Tibial nerve (tissue), 4 donors: ENCODE results near the gene WDR64. TPM values are rescaled to one million over a fixed set of nuclear protein-coding genes. Genes with fewer than 3 reads are reported as not detected.

Source experiments
- DNase-seq, 2 donors: peaks; one replicate each; pipeline ENCODE4 v3.0.0-alpha.2; 2019; ENCODE audit warnings: low spot score in 2 of 2
- H3K27ac ChIP-seq, 4 donors: fragments of 200-600 bp; sonication (generic) in 3 of 4; one replicate each; pipeline ENCODE4 v1.5.1; 2017 to 2019; ENCODE audit warnings: mild to moderate bottlenecking in 1 of 4
- H3K27me3 ChIP-seq, 2 donors: fragments of 200-600 bp; sonication (generic) in 1 of 2; one replicate each; pipeline versions ENCODE4 v1.5.1 to v1.6.0; 2017 to 2019
- H3K36me3 ChIP-seq, 3 donors: fragments of 200-600 bp; sonication (generic); one replicate each; pipeline ENCODE4 v1.5.1; 2018 to 2019
- H3K4me1 ChIP-seq, 4 donors: fragments of 200-600 bp; sonication (generic) in 3 of 4; one replicate each; pipeline ENCODE4 v1.5.1; 2017 to 2019
- H3K4me3 ChIP-seq, 4 donors: fragments of 200-600 bp; sonication (generic) in 3 of 4; one replicate each; pipeline ENCODE4 v1.5.1; 2017 to 2019; ENCODE audit warnings: mild to moderate bottlenecking in 1 of 4, moderate library complexity in 1 of 4
- H3K9me3 ChIP-seq, 4 donors: fragments of 200-600 bp; sonication (generic) in 3 of 4; one replicate each; pipeline ENCODE4 v1.5.1; 2017 to 2019
- CTCF ChIP-seq, 5 experiments: fragments of 200-600 bp in 3 of 5; fragments of 450-650 bp in 2 of 5; sonication (generic) in 3 of 5; IDR thresholded peaks; one replicate each; pipeline ENCODE4 v1.5.1; 2016 to 2019; ENCODE audit warnings: antibody characterized with exemption in 5 of 5, mild to moderate bottlenecking in 3 of 5, moderate library complexity in 2 of 5
- EP300 ChIP-seq, 2 donors: sonication (generic); formaldehyde crosslinking; IDR thresholded peaks; one replicate each; pipeline ENCODE4 v1.6.1; 2017; ENCODE audit warnings: antibody characterized with exemption in 2 of 2, mild to moderate bottlenecking in 1 of 2
- POLR2A ChIP-seq, 2 donors: fragments of 450-650 bp; IDR thresholded peaks; one replicate each; pipeline ENCODE4 v1.6.1; 2017; ENCODE audit warnings: antibody characterized with exemption in 2 of 2, mild to moderate bottlenecking in 2 of 2, moderate library complexity in 2 of 2
- WGBS, 2 donors: methylation state at CpG; one replicate each; pipeline ENCODE4 v1.1.5; 2018; 5-methylcytosine and 5-hydroxymethylcytosine counted together
- total RNA-seq, 4 donors: library from RNA; depleted of rRNA; stranded (reverse); fragments of >200 nt; gene quantifications; one replicate each; pipeline ENCODE4 v1.1.0, GENCODE V29; 2016

The WDR64 gene
- total RNA-seq, 4 donors from 2014 or later, result 0.42 TPM; not detected in 3

GRCh38 chr1:241631674-241632073 is 20.4 kb upstream of the WDR64 start:
- Histone ChIP-seq H3K9me3 (no peaks in the 10 kb centered on the region), H3K36me3 (peaks cover 0 to 12% (median 0%) of the 10 kb centered on the region in 3 donors), H3K4me1 (peaks cover 0 to 6% (median 2%) of the 10 kb centered on the region in 4 donors), H3K4me3 (no peak overlapping the region), H3K27me3 (no peaks in the 10 kb centered on the region), H3K27ac (no peak overlapping the region)
- no peak for DNase-seq
- WGBS, 2 donors, result 83 to 93% methylated on average over 5 of the region's 5 CpGs
- TF ChIP-seq POLR2A (IDR thresholded peaks at IDR 0.05) (no peak), CTCF (IDR thresholded peaks at IDR 0.05) (no peak), EP300 (IDR thresholded peaks at IDR 0.05) (no peak)

- 96 to 97% methylated on average over 3 of the region's 3 CpGs for whole genome bisulfite sequencing, 2 donors
- no peaks in the 10 kb centered on the region for H3K27me3 ChIP-seq
Observed at GRCh38 chr1:241632987-241633386, 19.1 kb upstream of the WDR64 start.

GRCh38 chr1:241635556-241636152 is 16.4 kb upstream of the WDR64 start:
- no peak overlapping the region for H3K27ac ChIP-seq
- H3K9me3 ChIP-seq, result no peaks in the 10 kb centered on the region
- peaks cover 0 to 34% (median 8%) of the 10 kb centered on the region in 4 donors for H3K4me1 ChIP-seq
- H3K27me3 ChIP-seq, result no peaks in the 10 kb centered on the region
- WGBS, 2 donors, result 92 to 93% methylated on average over 4 of the region's 4 CpGs
- no peak overlapping the region for H3K4me3 ChIP-seq
- H3K36me3 ChIP-seq, result peaks cover 0 to 12% (median 0%) of the 10 kb centered on the region in 3 donors
- TF ChIP-seq POLR2A (IDR thresholded peaks at IDR 0.05) (no peak), EP300 (IDR thresholded peaks at IDR 0.05) (no peak), CTCF (IDR thresholded peaks at IDR 0.05) (no peak)
- DNase-seq, result no peak

More at GRCh38 chr1:241632987-241633386, 19.1 kb upstream of the WDR64 start:
- Histone ChIP-seq H3K4me1 (peaks cover 0 to 16% (median 7%) of the 10 kb centered on the region in 4 donors), H3K27ac (no peak overlapping the region), H3K9me3 (no peaks in the 10 kb centered on the region), H3K4me3 (no peak overlapping the region), H3K36me3 (peaks cover 0 to 12% (median 0%) of the 10 kb centered on the region in 3 donors)
- no peak for TF ChIP-seq POLR2A (IDR thresholded peaks at IDR 0.05)
- TF ChIP-seq CTCF (IDR thresholded peaks at IDR 0.05), result no peak
- no peak for TF ChIP-seq EP300 (IDR thresholded peaks at IDR 0.05)
- no peak for DNase-seq

- no peak overlapping the region for H3K27ac ChIP-seq
- no peak overlapping the region for H3K4me3 ChIP-seq
- peaks cover 0 to 12% (median 0%) of the 10 kb centered on the region in 3 donors for H3K36me3 ChIP-seq
- no peaks in the 10 kb centered on the region for H3K27me3 ChIP-seq
- H3K4me1 ChIP-seq, result peaks cover 0 to 38% (median 8%) of the 10 kb centered on the region in 4 donors
- no peaks in the 10 kb centered on the region for H3K9me3 ChIP-seq
- WGBS, 2 donors, result 62 to 72% methylated on average over 1 of the region's 1 CpG
- no peak for DNase-seq
- no peak for TF ChIP-seq EP300 (IDR thresholded peaks at IDR 0.05)
- no peak for TF ChIP-seq POLR2A (IDR thresholded peaks at IDR 0.05)
- no peak for TF ChIP-seq CTCF (IDR thresholded peaks at IDR 0.05)
Observed at GRCh38 chr1:241636291-241636690, 15.8 kb upstream of the WDR64 start.

- Histone ChIP-seq H3K9me3 (no peaks in the 10 kb centered on the region), H3K4me3 (no peak overlapping the region), H3K36me3 (peaks cover 0 to 12% (median 0%) of the 10 kb centered on the region in 3 donors), H3K27me3 (no peaks in the 10 kb centered on the region), H3K4me1 (peaks cover 0 to 43% (median 10%) of the 10 kb centered on the region in 4 donors), H3K27ac (no peak overlapping the region)
- TF ChIP-seq EP300 (IDR thresholded peaks at IDR 0.05), result no peak
- TF ChIP-seq POLR2A (IDR thresholded peaks at IDR 0.05), result no peak
- TF ChIP-seq CTCF (IDR thresholded peaks at IDR 0.05), result no peak
- no peak for DNase-seq
Observed at GRCh38 chr1:241637046-241637590, 15.0 kb upstream of the WDR64 start.
